Tibial nerve (tissue), 3 donors: Measurements from ENCODE around the gene PSMB3.

Experiments used
- POLR2A ChIP-seq, 2 donors: fragments of 450-650 bp; IDR thresholded peaks; one replicate each; pipeline ENCODE4 v1.6.1; 2017; ENCODE audit warnings: antibody characterized with exemption in 2 of 2, mild to moderate bottlenecking in 2 of 2, moderate library complexity in 2 of 2
- TF ChIP-seq, protein P1 (sequence below), 5 experiments: fragments of 200-600 bp in 3 of 5; fragments of 450-650 bp in 2 of 5; sonication (generic) in 3 of 5; IDR thresholded peaks; one replicate each; pipeline ENCODE4 v1.5.1; 2016 to 2019; ENCODE audit warnings: antibody characterized with exemption in 5 of 5, mild to moderate bottlenecking in 3 of 5, moderate library complexity in 2 of 5

DNA sequence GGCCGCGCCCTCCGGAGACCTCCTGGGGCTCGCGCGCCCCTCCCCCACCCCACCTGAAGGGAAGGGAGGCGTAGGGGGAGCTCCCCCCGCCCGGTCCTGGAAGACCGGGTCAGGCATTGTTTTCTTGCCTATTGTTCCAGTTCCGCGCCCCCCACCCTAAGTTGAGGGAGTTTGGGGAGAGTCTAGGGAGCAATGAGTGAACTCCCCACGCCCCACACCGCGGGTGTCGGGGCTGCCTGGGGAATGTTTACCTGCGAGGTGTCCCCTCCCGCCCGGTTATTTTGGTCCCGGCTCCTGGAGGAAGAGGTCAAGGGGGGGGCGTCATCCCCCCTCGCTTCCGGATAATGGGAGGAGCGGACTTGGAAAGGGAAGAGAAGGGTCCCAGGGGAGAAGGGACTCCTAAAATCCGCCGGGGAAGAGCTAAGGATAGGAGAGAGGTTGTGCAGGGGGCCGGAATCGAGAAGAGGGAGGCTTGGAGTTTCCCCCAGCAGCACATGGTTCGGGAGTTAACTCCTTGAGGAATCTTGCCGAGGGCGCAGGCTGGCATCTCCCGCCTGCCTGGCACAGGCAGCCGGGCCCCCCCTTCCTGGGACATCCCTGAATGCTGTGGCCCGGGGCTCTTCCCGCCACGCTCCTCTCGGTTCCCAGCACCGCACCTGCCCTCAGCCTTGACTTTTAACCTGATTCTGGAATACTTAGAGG, 46.6 kb upstream of the PSMB3 start:
- TF ChIP-seq, protein P1, sequence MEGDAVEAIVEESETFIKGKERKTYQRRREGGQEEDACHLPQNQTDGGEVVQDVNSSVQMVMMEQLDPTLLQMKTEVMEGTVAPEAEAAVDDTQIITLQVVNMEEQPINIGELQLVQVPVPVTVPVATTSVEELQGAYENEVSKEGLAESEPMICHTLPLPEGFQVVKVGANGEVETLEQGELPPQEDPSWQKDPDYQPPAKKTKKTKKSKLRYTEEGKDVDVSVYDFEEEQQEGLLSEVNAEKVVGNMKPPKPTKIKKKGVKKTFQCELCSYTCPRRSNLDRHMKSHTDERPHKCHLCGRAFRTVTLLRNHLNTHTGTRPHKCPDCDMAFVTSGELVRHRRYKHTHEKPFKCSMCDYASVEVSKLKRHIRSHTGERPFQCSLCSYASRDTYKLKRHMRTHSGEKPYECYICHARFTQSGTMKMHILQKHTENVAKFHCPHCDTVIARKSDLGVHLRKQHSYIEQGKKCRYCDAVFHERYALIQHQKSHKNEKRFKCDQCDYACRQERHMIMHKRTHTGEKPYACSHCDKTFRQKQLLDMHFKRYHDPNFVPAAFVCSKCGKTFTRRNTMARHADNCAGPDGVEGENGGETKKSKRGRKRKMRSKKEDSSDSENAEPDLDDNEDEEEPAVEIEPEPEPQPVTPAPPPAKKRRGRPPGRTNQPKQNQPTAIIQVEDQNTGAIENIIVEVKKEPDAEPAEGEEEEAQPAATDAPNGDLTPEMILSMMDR (IDR thresholded peaks at IDR 0.05): no peak
- no peak for TF ChIP-seq POLR2A (IDR thresholded peaks at IDR 0.05)
